GM19438 (cell line): ENCODE data around the gene ROBO1.

ENCODE experiments used
- ATAC-seq: cut with Tn5 transposase; IDR thresholded peaks from one replicate; pipeline ENCODE4 v1.9.1; 2021; ENCODE audit warnings: low read depth; ENCODE audit not compliant: unreplicated experiment

The ROBO1 gene

GRCh38 chr3:79111375-79112052, 656.3 kb downstream of the ROBO1 start:
- no peak for ATAC-seq

GRCh38 chr3:79109754-79110153, 658.0 kb downstream of the ROBO1 start:
- no peak for ATAC-seq

GRCh38 chr3:79103307-79103706, 664.5 kb downstream of the ROBO1 start:
- no peak for ATAC-seq

GRCh38 chr3:79097964-79098660, 669.7 kb downstream of the ROBO1 start:
- ATAC-seq: no peak

- no peak for ATAC-seq
Observed at GRCh38 chr3:79094654-79095053, 673.1 kb downstream of the ROBO1 start.

GRCh38 chr3:79086514-79086913, 681.3 kb downstream of the ROBO1 start:
- peak; percentile 75 for ATAC-seq

- no peak for ATAC-seq
Observed at GRCh38 chr3:79085171-79085570, 682.6 kb downstream of the ROBO1 start.

- ATAC-seq: no peak
Observed at GRCh38 chr3:79081335-79081734, 686.5 kb downstream of the ROBO1 start.

GRCh38 chr3:79074558-79074957, 693.2 kb downstream of the ROBO1 start:
- no peak for ATAC-seq

GRCh38 chr3:79067734-79068133, 700.1 kb downstream of the ROBO1 start:
- no peak for ATAC-seq

- ATAC-seq: no peak
Observed at GRCh38 chr3:79066481-79066880, 701.3 kb downstream of the ROBO1 start.

GRCh38 chr3:79063624-79064023, 704.2 kb downstream of the ROBO1 start:
- no peak for ATAC-seq

- ATAC-seq: no peak
Observed at GRCh38 chr3:79057756-79058155, 710.0 kb downstream of the ROBO1 start.

GRCh38 chr3:79056498-79056897, 711.3 kb downstream of the ROBO1 start:
- no peak for ATAC-seq

GRCh38 chr3:79052054-79052681, 715.6 kb downstream of the ROBO1 start:
- ATAC-seq: no peak

- no peak for ATAC-seq
Observed at GRCh38 chr3:79047581-79047980, 720.2 kb downstream of the ROBO1 start.

- no peak for ATAC-seq
Observed at GRCh38 chr3:79041621-79042020, 726.2 kb downstream of the ROBO1 start.

GRCh38 chr3:79040701-79041100, 727.1 kb downstream of the ROBO1 start:
- no peak for ATAC-seq

GRCh38 chr3:79040091-79040490, 727.7 kb downstream of the ROBO1 start:
- no peak for ATAC-seq

- no peak for ATAC-seq
Observed at GRCh38 chr3:79039192-79039591, 728.6 kb downstream of the ROBO1 start.

GRCh38 chr3:79038636-79039035, 729.2 kb downstream of the ROBO1 start:
- no peak for ATAC-seq

- no peak for ATAC-seq
Observed at GRCh38 chr3:79038057-79038456, 729.7 kb downstream of the ROBO1 start.
